Upper lobe of left lung (tissue), 6 donors: Measurements from ENCODE around the gene DMTF1. TPM values are rescaled to one million over a fixed set of nuclear protein-coding genes. Genes with fewer than 3 reads are reported as not detected.
A peak's percentile ranks its signal among the peaks of the same experiment; 100 is the strongest.

ENCODE experiments used
- ATAC-seq, 2 donors: fragments of 200-7000 bp; cut with Tn5 transposase; one replicate each; pipeline ENCODE4 v1.9.1; 2022; ENCODE audit warnings: mild to moderate bottlenecking in 2 of 2, moderate library complexity in 2 of 2; ENCODE audit not compliant: low FRiP score in 2 of 2
- DNase-seq, 2 donors: peaks; one replicate each; pipeline ENCODE4 v3.0.0-alpha.2; 2019 to 2020
- H3K27ac ChIP-seq, 4 donors: fragments of 200-600 bp; sonication (generic); one replicate each; pipeline ENCODE4 v1.5.1; 2016 to 2019
- H3K27me3 ChIP-seq, 4 donors: fragments of 200-600 bp; sonication (generic); one replicate each; pipeline ENCODE4 v1.5.1; 2017 to 2019
- H3K36me3 ChIP-seq, 4 donors: fragments of 200-600 bp; sonication (generic); one replicate each; pipeline ENCODE4 v1.5.1; 2016 to 2019
- H3K4me1 ChIP-seq, 4 donors: fragments of 200-600 bp; sonication (generic); one replicate each; pipeline ENCODE4 v1.5.1; 2018 to 2019
- H3K4me3 ChIP-seq, 4 donors: fragments of 200-600 bp; sonication (generic); one replicate each; pipeline ENCODE4 v1.5.1; 2017 to 2019; ENCODE audit warnings: mild to moderate bottlenecking in 2 of 4, moderate library complexity in 1 of 4
- H3K9me3 ChIP-seq, 4 donors: fragments of 200-600 bp; sonication (generic); one replicate each; pipeline ENCODE4 v1.5.1; 2018 to 2019
- EP300 ChIP-seq, 4 donors: sonication (generic); formaldehyde crosslinking; IDR thresholded peaks; one replicate each; pipeline ENCODE4 v1.5.1; 2017; ENCODE audit warnings: antibody characterized with exemption in 4 of 4, control low read depth in 2 of 4
- POLR2A ChIP-seq, 4 donors: fragments of 450-650 bp; IDR thresholded peaks; one replicate each; pipeline ENCODE4 v1.5.1; 2016 to 2017; ENCODE audit warnings: antibody characterized with exemption in 4 of 4, mild to moderate bottlenecking in 2 of 4
- POLR2AphosphoS5 ChIP-seq, 2 donors: sonication (generic); formaldehyde crosslinking; IDR thresholded peaks; one replicate each; pipeline ENCODE4 v1.5.1; 2017; ENCODE audit warnings: antibody characterized with exemption in 2 of 2
- WGBS, 2 donors: methylation state at CpG; one replicate each; pipeline ENCODE4 v1.1.5; 2017 to 2018; 5-methylcytosine and 5-hydroxymethylcytosine counted together
- total RNA-seq, 6 donors: library from RNA; depleted of rRNA in 4 of 6; stranded (reverse); fragments of >200 nt in 4 of 6; gene quantifications; one replicate each; pipeline versions ENCODE4 v1.1.0 to v1.2.1, GENCODE V29; 2016 to 2021
- TF ChIP-seq, protein P1 (sequence below), 6 experiments: fragments of 450-650 bp in 4 of 6; fragments of 200-600 bp in 2 of 6; sonication (generic) in 2 of 6; IDR thresholded peaks; one replicate each; pipeline ENCODE4 v1.5.1; 2016 to 2019; ENCODE audit warnings: antibody characterized with exemption in 6 of 6
- donor health status: DM: no; HTN: no; CAD: no; lungs with moderate emphysema.
- donor health status: DM: no; HTN: yes; CAD: no; lungs with severe emphysema.

The DMTF1 gene
- total RNA-seq, 6 donors from 2014 or later = 51.8 to 258 (median 77.7) TPM

DNA sequence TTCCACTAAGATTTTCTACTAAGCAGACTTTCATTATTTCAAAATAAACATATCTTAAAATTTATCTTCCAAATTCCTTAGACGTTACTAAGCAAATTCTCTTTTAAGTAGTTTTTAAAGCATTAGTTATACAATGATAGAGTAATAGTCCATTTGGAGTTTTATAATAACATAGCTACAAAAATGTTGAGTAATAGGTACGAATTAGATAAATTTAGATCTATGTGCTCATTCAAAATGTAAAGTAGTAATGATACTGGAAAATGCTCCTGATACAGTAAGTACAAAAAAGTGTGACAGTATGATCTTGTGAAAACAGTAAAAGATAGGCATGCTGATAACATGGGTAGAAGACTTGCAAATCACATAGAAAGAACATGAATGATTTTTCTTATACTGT lies 4.5 kb downstream of the DMTF1 start:
- Histone ChIP-seq H3K9me3 (no peaks in the 10 kb centered on the region), H3K4me1 (peaks cover 32 to 50% (median 38%) of the 10 kb centered on the region in 4 donors), H3K4me3 (peak overlapping the region in 1 of 4 donors; percentile 64), H3K36me3 (no peaks in the 10 kb centered on the region), H3K27ac (no peak overlapping the region), H3K27me3 (no peaks in the 10 kb centered on the region)
- WGBS, 2 donors = 50 to 51% methylated on average over 2 of the region's 2 CpGs
- DNase-seq (no peak), ATAC-seq (no peak)
- TF ChIP-seq POLR2A (IDR thresholded peaks at IDR 0.05) (no peak), POLR2AphosphoS5 (IDR thresholded peaks at IDR 0.05) (no peak), EP300 (IDR thresholded peaks at IDR 0.05) (no peak)
- TF ChIP-seq, protein P1, sequence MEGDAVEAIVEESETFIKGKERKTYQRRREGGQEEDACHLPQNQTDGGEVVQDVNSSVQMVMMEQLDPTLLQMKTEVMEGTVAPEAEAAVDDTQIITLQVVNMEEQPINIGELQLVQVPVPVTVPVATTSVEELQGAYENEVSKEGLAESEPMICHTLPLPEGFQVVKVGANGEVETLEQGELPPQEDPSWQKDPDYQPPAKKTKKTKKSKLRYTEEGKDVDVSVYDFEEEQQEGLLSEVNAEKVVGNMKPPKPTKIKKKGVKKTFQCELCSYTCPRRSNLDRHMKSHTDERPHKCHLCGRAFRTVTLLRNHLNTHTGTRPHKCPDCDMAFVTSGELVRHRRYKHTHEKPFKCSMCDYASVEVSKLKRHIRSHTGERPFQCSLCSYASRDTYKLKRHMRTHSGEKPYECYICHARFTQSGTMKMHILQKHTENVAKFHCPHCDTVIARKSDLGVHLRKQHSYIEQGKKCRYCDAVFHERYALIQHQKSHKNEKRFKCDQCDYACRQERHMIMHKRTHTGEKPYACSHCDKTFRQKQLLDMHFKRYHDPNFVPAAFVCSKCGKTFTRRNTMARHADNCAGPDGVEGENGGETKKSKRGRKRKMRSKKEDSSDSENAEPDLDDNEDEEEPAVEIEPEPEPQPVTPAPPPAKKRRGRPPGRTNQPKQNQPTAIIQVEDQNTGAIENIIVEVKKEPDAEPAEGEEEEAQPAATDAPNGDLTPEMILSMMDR (IDR thresholded peaks at IDR 0.05) = no peak

DNA sequence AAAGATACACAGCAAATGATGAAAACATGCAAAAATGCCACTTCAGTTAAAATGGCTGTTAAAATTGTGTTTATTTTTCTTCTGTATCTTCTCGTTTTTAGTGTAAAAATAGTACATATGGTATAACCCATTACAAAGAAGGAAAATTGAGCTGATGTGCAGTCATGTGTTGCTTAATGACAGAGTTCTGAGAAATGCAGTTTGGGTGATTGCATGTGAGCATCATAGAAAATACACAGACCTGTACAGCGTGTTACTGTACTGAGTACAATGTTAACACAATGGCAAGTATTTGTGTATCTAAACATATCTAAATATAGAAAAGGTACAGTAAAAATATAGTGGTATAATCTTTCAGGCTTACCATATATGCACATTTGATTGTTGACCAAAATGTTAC lies 7.3 kb downstream of the DMTF1 start:
- Histone ChIP-seq H3K27ac (no peak overlapping the region), H3K27me3 (no peaks in the 10 kb centered on the region), H3K9me3 (no peaks in the 10 kb centered on the region), H3K4me3 (no peak overlapping the region), H3K4me1 (peaks cover 25 to 39% (median 29%) of the 10 kb centered on the region in 4 donors), H3K36me3 (peaks cover 0 to 11% (median 0%) of the 10 kb centered on the region in 4 donors)
- no peak for ATAC-seq
- no peak for DNase-seq
- TF ChIP-seq POLR2A (IDR thresholded peaks at IDR 0.05) (no peak), EP300 (IDR thresholded peaks at IDR 0.05) (no peak), POLR2AphosphoS5 (IDR thresholded peaks at IDR 0.05) (no peak)
- TF ChIP-seq, protein P1 (IDR thresholded peaks at IDR 0.05) = no peak
- WGBS, 2 donors = 67 to 73% methylated on average over 2 of the region's 2 CpGs

DNA sequence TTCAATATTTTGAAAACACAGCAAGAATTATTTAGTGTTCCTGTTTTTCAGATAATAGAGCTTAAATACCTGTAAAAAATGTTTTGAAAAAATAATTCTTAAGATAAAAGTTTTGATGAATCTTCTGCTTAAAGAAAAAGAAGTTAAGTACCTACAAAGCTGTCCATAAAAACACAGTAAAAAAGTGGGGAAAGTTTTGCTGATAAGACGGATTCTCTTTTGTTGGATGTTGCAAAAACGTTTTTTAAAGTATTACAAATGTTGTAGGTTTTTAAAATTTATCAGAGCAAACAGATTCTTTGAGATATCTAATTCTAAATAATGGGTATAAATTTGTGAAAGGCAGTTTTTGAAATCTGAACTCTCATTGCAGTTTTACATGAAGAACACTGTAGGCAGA lies 12.2 kb downstream of the DMTF1 start:
- H3K4me1 ChIP-seq = peaks cover 0 to 7% (median 1%) of the 10 kb centered on the region in 4 donors
- no peak overlapping the region for H3K4me3 ChIP-seq
- H3K27ac ChIP-seq = no peak overlapping the region
- peaks cover 8 to 58% (median 37%) of the 10 kb centered on the region in 4 donors for H3K36me3 ChIP-seq
- TF ChIP-seq, protein P1 (IDR thresholded peaks at IDR 0.05) = no peak
- TF ChIP-seq EP300 (IDR thresholded peaks at IDR 0.05) (no peak), POLR2AphosphoS5 (IDR thresholded peaks at IDR 0.05) (no peak), POLR2A (IDR thresholded peaks at IDR 0.05) (no peak)
- H3K27me3 ChIP-seq = no peaks in the 10 kb centered on the region
- ATAC-seq (no peak), DNase-seq (no peak)
- no peaks in the 10 kb centered on the region for H3K9me3 ChIP-seq
- 83 to 84% methylated on average over 2 of the region's 2 CpGs for WGBS, 2 donors

DNA sequence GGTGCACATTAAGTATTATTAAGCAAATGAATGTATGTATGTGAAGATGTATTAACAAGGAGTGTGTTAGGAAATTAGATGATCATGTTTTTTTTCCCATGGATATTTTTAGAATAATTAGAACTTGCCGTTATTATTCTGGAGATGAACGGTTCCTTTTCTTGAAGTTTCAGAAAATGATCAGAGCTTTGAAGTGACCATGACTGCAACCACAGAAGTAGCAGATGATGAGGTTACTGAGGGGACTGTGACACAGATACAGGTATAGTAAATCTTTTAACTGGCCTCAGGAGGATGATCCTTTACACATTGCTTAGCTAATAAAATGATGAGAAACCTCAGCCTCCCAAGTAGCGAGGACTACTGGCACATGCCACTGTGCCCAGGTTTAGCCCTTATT lies 18.6 kb downstream of the DMTF1 start:
- no peak overlapping the region for H3K4me3 ChIP-seq
- WGBS, 2 donors = 94 to 96% methylated on average over 3 of the region's 3 CpGs
- no peaks in the 10 kb centered on the region for H3K4me1 ChIP-seq
- TF ChIP-seq POLR2AphosphoS5 (IDR thresholded peaks at IDR 0.05) (no peak), POLR2A (IDR thresholded peaks at IDR 0.05) (no peak), EP300 (IDR thresholded peaks at IDR 0.05) (no peak)
- TF ChIP-seq, protein P1 (IDR thresholded peaks at IDR 0.05) = no peak
- peaks cover 20 to 100% (median 77%) of the 10 kb centered on the region in 4 donors for H3K36me3 ChIP-seq
- ATAC-seq (no peak), DNase-seq (no peak)
- no peak overlapping the region for H3K27ac ChIP-seq
- no peaks in the 10 kb centered on the region for H3K9me3 ChIP-seq
- no peaks in the 10 kb centered on the region for H3K27me3 ChIP-seq

DNA sequence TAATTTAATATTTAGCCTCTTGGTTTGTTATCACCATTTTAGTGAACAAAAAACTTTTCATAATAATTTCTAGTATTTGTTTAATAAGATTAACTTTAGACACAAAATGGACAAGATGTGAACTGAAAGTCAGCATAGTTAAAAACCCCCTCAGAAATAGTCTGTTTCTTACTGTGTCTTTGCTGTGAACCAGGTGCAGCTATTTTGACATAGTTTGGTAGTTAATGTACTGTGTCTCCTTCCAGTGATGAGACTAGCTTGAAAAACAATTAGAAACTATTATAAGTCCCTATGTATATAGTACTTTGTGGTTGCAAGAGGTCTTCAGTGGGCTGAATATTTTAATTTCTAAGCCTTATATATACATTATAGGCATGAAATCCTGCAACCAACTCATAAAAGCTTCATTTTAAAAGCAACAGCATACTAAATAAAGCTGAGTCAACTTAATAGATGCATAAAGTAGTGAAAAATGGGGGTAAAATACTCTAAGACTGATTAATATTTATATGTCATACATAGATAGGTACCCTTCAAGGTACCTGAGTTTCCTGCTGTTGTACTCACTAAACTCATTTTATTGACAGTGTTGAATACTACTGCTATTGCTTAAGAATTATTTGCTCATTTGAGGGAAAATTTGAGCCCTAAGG lies 19.2 kb downstream of the DMTF1 start:
- no peak for ATAC-seq
- DNase-seq = no peak
- Histone ChIP-seq H3K36me3 (peaks cover 20 to 99% (median 72%) of the 10 kb centered on the region in 4 donors), H3K9me3 (no peaks in the 10 kb centered on the region), H3K4me3 (no peak overlapping the region), H3K27ac (no peak overlapping the region), H3K4me1 (no peaks in the 10 kb centered on the region), H3K27me3 (no peaks in the 10 kb centered on the region)
- TF ChIP-seq POLR2A (IDR thresholded peaks at IDR 0.05) = no peak
- TF ChIP-seq POLR2AphosphoS5 (IDR thresholded peaks at IDR 0.05) = no peak
- TF ChIP-seq, protein P1 (IDR thresholded peaks at IDR 0.05) = no peak
- no peak for TF ChIP-seq EP300 (IDR thresholded peaks at IDR 0.05)
